GM21529 (cell line): ENCODE measurements around the gene ERFL.

Source experiments
- ATAC-seq: cut with Tn5 transposase; IDR thresholded peaks from one replicate; pipeline ENCODE4 v1.9.1; 2021; ENCODE audit not compliant: unreplicated experiment

ERFL gene

GRCh38 chr19:41928221-41928683 is at the start of gene ERFL:
ERFL (minus strand) TSS chr19:41928449; CDS start chr19:41912919, 15,530 bp downstream.
- ATAC-seq = no peak

GRCh38 chr19:41977916-41978315 is 49.7 kb upstream of the ERFL start:
- ATAC-seq = no peak

- no peak for ATAC-seq
Measured at GRCh38 chr19:41974652-41975051, 46.4 kb upstream of the ERFL start.

- no peak for ATAC-seq
Measured at GRCh38 chr19:41971363-41971762, 43.1 kb upstream of the ERFL start.

GRCh38 chr19:41969772-41970458 is 41.7 kb upstream of the ERFL start:
- ATAC-seq = no peak

GRCh38 chr19:41968751-41969595 is 40.7 kb upstream of the ERFL start:
- no peak for ATAC-seq

GRCh38 chr19:41967054-41967783 is 39.0 kb upstream of the ERFL start:
- ATAC-seq = no peak

- no peak for ATAC-seq
Measured at GRCh38 chr19:41965106-41965505, 36.9 kb upstream of the ERFL start.

GRCh38 chr19:41960973-41961372 is 32.7 kb upstream of the ERFL start:
- ATAC-seq = no peak

- peak; percentile 77 for ATAC-seq
Measured at GRCh38 chr19:41959056-41960053, 31.1 kb upstream of the ERFL start, which contains the start of gene RABAC1. RABAC1 (minus strand) TSS chr19:41959321; CDS start chr19:41959292, 29 bp downstream.

- ATAC-seq = peak; percentile 48
Measured at GRCh38 chr19:41958367-41959055, 30.3 kb upstream of the ERFL start.

GRCh38 chr19:41957838-41958366 is 29.7 kb upstream of the ERFL start:
- ATAC-seq = no peak

- no peak for ATAC-seq
Measured at GRCh38 chr19:41957161-41957837, 29.1 kb upstream of the ERFL start.

- no peak for ATAC-seq
Measured at GRCh38 chr19:41956621-41957020, 28.4 kb upstream of the ERFL start.

GRCh38 chr19:41955521-41955920 is 27.3 kb upstream of the ERFL start:
- ATAC-seq = no peak

GRCh38 chr19:41951686-41952172 is 23.5 kb upstream of the ERFL start:
- ATAC-seq = no peak

GRCh38 chr19:41947091-41947490 is 18.8 kb upstream of the ERFL start:
- no peak for ATAC-seq

GRCh38 chr19:41945135-41945766 is 17.0 kb upstream of the ERFL start:
- ATAC-seq = peak; percentile 74
